Spinal cord (tissue), 10 donors: Measurements from ENCODE around the gene PKP1. TPM values are rescaled to one million over a fixed set of nuclear protein-coding genes. Genes with fewer than 3 reads are reported as not detected.

Source experiments
- DNase-seq, 6 donors: peaks; one replicate each; pipeline versions ENCODE4 v3.0.0 to v3.0.0-alpha.2; 2013 to 2015; ENCODE audit warnings: low spot score in 6 of 6, low read depth in 4 of 6
- H3K27ac ChIP-seq: one replicate; pipeline ENCODE4 v1.5.1; 2013; ENCODE audit warnings: low read depth, low read length, control low read depth
- H3K27me3 ChIP-seq: one replicate; pipeline ENCODE4 v1.6.1; 2013; ENCODE audit warnings: low read length; ENCODE audit not compliant: control insufficient read depth, insufficient read depth
- H3K36me3 ChIP-seq: one replicate; pipeline ENCODE4 v1.6.1; 2013; ENCODE audit warnings: low read length; ENCODE audit not compliant: control insufficient read depth, insufficient read depth
- H3K4me1 ChIP-seq: one replicate; pipeline ENCODE4 v1.6.1; 2013; ENCODE audit warnings: low read length; ENCODE audit not compliant: control insufficient read depth, insufficient read depth
- H3K4me3 ChIP-seq: one replicate; pipeline ENCODE4 v1.5.1; 2013; ENCODE audit warnings: low read depth, low read length, control low read depth
- H3K9me3 ChIP-seq: one replicate; pipeline ENCODE4 v1.6.1; 2013; ENCODE audit warnings: low read length; ENCODE audit not compliant: control insufficient read depth, insufficient read depth
- WGBS: methylation state at CpG from one replicate; pipeline ENCODE4 v1.1.5; 2013; ENCODE audit warnings: missing lambda C conversion rate; ENCODE audit not compliant: insufficient coverage; 5-methylcytosine and 5-hydroxymethylcytosine counted together
- polyA plus RNA-seq, 2 donors: library from polyadenylated mRNA; unstranded; fragments of 120-200 nt; gene quantifications; one replicate each; pipeline ENCODE4 v1.2.1, GENCODE V29; 2013; ENCODE audit not compliant: insufficient read length in 2 of 2
- total RNA-seq, 2 donors: library from RNA; depleted of rRNA in 1 of 2; stranded (reverse); fragments of 120-200 nt in 1 of 2; fragments of >200 nt in 1 of 2; gene quantifications; one replicate each; pipeline versions ENCODE4 v1.2.3 to v1.2.4, GENCODE V29; 2013 to 2014
- donor health status: healthy.

The PKP1 gene
- total and polyA plus RNA-seq, 4 donors: 0.22 to 1.2 (median 0.99) TPM

- no peaks in the 10 kb centered on the region for H3K4me1 ChIP-seq
- no peaks in the 10 kb centered on the region for H3K27me3 ChIP-seq
- DNase-seq: no peak
- no peak overlapping the region for H3K4me3 ChIP-seq
- no peaks in the 10 kb centered on the region for H3K9me3 ChIP-seq
- WGBS: 90% methylated on average over 1 of the region's 2 CpGs
- no peak overlapping the region for H3K27ac ChIP-seq
- no peaks in the 10 kb centered on the region for H3K36me3 ChIP-seq
Observed at GRCh38 chr1:201359873-201360210, 76.5 kb downstream of the PKP1 start.

- Histone ChIP-seq H3K27ac (no peak overlapping the region), H3K27me3 (no peaks in the 10 kb centered on the region), H3K36me3 (no peaks in the 10 kb centered on the region), H3K9me3 (no peaks in the 10 kb centered on the region), H3K4me3 (no peak overlapping the region), H3K4me1 (no peaks in the 10 kb centered on the region)
- no peak for DNase-seq
- 86% methylated on average over 6 of the region's 7 CpGs for WGBS
Observed at GRCh38 chr1:201360486-201360885, 77.2 kb downstream of the PKP1 start.

GRCh38 chr1:201360901-201361651 lies 77.8 kb downstream of the PKP1 start:
- WGBS: 87% methylated on average over 14 of the region's 15 CpGs
- Histone ChIP-seq H3K27ac (no peak overlapping the region), H3K27me3 (no peaks in the 10 kb centered on the region), H3K4me1 (no peaks in the 10 kb centered on the region), H3K4me3 (no peak overlapping the region), H3K36me3 (no peaks in the 10 kb centered on the region), H3K9me3 (no peaks in the 10 kb centered on the region)
- DNase-seq: no peak

- 28% methylated on average over 5 of the region's 10 CpGs for WGBS
- no peak overlapping the region for H3K27ac ChIP-seq
- H3K4me3 ChIP-seq: no peak overlapping the region
- DNase-seq: peak in 2 of 6 donors; percentile 47 to 54
- no peaks in the 10 kb centered on the region for H3K27me3 ChIP-seq
- no peaks in the 10 kb centered on the region for H3K36me3 ChIP-seq
- no peaks in the 10 kb centered on the region for H3K9me3 ChIP-seq
- H3K4me1 ChIP-seq: no peaks in the 10 kb centered on the region
Observed at GRCh38 chr1:201361652-201362504, 78.6 kb downstream of the PKP1 start.

- Histone ChIP-seq H3K27me3 (no peaks in the 10 kb centered on the region), H3K27ac (no peak overlapping the region), H3K36me3 (no peaks in the 10 kb centered on the region), H3K4me3 (no peak overlapping the region), H3K9me3 (no peaks in the 10 kb centered on the region), H3K4me1 (no peaks in the 10 kb centered on the region)
- WGBS: 92% methylated on average over 3 of the region's 3 CpGs
- no peak for DNase-seq
Observed at GRCh38 chr1:201362906-201363305, 79.6 kb downstream of the PKP1 start.

- DNase-seq: no peak
- WGBS: 82% methylated on average over 6 of the region's 8 CpGs
- Histone ChIP-seq H3K36me3 (no peaks in the 10 kb centered on the region), H3K4me1 (no peaks in the 10 kb centered on the region), H3K9me3 (no peaks in the 10 kb centered on the region), H3K27ac (no peak overlapping the region), H3K4me3 (no peak overlapping the region), H3K27me3 (no peaks in the 10 kb centered on the region)
Observed at GRCh38 chr1:201363467-201363866, 80.2 kb downstream of the PKP1 start.

GRCh38 chr1:201364808-201365105 lies 81.5 kb downstream of the PKP1 start:
- no peaks in the 10 kb centered on the region for H3K36me3 ChIP-seq
- H3K4me3 ChIP-seq: no peak overlapping the region
- no peak for DNase-seq
- H3K4me1 ChIP-seq: peaks cover 3% of the 10 kb centered on the region
- H3K27ac ChIP-seq: no peak overlapping the region
- 80% methylated on average over 6 of the region's 6 CpGs for WGBS
- peaks cover 2% of the 10 kb centered on the region for H3K27me3 ChIP-seq
- no peaks in the 10 kb centered on the region for H3K9me3 ChIP-seq

GRCh38 chr1:201365251-201365650 lies 81.9 kb downstream of the PKP1 start:
- Histone ChIP-seq H3K27me3 (peaks cover 4% of the 10 kb centered on the region), H3K4me1 (peaks cover 3% of the 10 kb centered on the region), H3K27ac (no peak overlapping the region), H3K9me3 (no peaks in the 10 kb centered on the region), H3K4me3 (no peak overlapping the region), H3K36me3 (no peaks in the 10 kb centered on the region)
- no peak for DNase-seq
- WGBS: 83% methylated on average over 10 of the region's 11 CpGs

GRCh38 chr1:201366696-201367095 lies 83.4 kb downstream of the PKP1 start:
- H3K9me3 ChIP-seq: no peaks in the 10 kb centered on the region
- H3K36me3 ChIP-seq: no peaks in the 10 kb centered on the region
- 80% methylated on average over 7 of the region's 7 CpGs for WGBS
- H3K27ac ChIP-seq: no peak overlapping the region
- peaks cover 4% of the 10 kb centered on the region for H3K27me3 ChIP-seq
- DNase-seq: no peak
- H3K4me3 ChIP-seq: no peak overlapping the region
- H3K4me1 ChIP-seq: peaks cover 3% of the 10 kb centered on the region

GRCh38 chr1:201369209-201369608 lies 85.9 kb downstream of the PKP1 start:
- Histone ChIP-seq H3K9me3 (no peaks in the 10 kb centered on the region), H3K27ac (no peak overlapping the region), H3K4me3 (no peak overlapping the region), H3K4me1 (peaks cover 3% of the 10 kb centered on the region), H3K36me3 (no peaks in the 10 kb centered on the region), H3K27me3 (peaks cover 4% of the 10 kb centered on the region)
- DNase-seq: no peak
- WGBS: 85% methylated on average over 6 of the region's 6 CpGs
